ENCODE results near the gene KCNH5. TPM values are rescaled to one million over a fixed set of nuclear protein-coding genes. Genes with fewer than 3 reads are reported as not detected.

The KCNH5 gene
- polyA plus RNA-seq, 2 of the 4 experiments (the other 2 are of a cell fraction), result 0.01 TPM; not detected in 1

- DNase-seq (ENCODE audit: low read depth in 1 of 2, low spot score in 1 of 2) (no peak), FAIRE-seq (no peak), ATAC-seq (no peak)
- Histone ChIP-seq H3K9me3 (no peaks in the 10 kb centered on the region), H3K4me2 (no peak overlapping the region), H3K27ac (no peak overlapping the region), H3K4me1 (no peaks in the 10 kb centered on the region), H3K4me3 (no peak overlapping the region)
- WGBS (ENCODE audit: missing lambda C conversion rate), result 0% methylated on average over 1 of the region's 1 CpG
- CTCF ChIA-PET, result no interaction called here
- POLR2A ChIA-PET, result no interaction called here
- TF ChIP-seq, protein P1, sequence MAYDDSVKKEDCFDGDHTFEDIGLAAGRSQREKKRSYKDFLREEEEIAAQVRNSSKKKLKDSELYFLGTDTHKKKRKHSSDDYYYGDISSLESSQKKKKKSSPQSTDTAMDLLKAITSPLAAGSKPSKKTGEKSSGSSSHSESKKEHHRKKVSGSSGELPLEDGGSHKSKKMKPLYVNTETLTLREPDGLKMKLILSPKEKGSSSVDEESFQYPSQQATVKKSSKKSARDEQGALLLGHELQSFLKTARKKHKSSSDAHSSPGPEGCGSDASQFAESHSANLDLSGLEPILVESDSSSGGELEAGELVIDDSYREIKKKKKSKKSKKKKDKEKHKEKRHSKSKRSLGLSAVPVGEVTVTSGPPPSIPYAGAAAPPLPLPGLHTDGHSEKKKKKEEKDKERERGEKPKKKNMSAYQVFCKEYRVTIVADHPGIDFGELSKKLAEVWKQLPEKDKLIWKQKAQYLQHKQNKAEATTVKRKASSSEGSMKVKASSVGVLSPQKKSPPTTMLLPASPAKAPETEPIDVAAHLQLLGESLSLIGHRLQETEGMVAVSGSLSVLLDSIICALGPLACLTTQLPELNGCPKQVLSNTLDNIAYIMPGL (CRISPR knock-in tag; IDR thresholded peaks at IDR 0.05; ENCODE audit: borderline replicate concordance), result no peak
- no peak for TF ChIP-seq GATA3 (IDR thresholded peaks at IDR 0.05; ENCODE audit: borderline replicate concordance)
These were observed 10.4 kb upstream of the KCNH5 start for GRCh38 chr14:63055631-63056030.

GRCh38 chr14:63051992-63052391 is 6.7 kb upstream of the KCNH5 start:
- H3K9me3 ChIP-seq, result no peaks in the 10 kb centered on the region
- no peak overlapping the region for H3K27ac ChIP-seq
- H3K4me2 ChIP-seq, result no peak overlapping the region
- H3K4me1 ChIP-seq, result no peaks in the 10 kb centered on the region
- DNase-seq (ENCODE audit: low read depth in 1 of 2, low spot score in 1 of 2) (no peak), FAIRE-seq (no peak), ATAC-seq (no peak)
- no peak overlapping the region for H3K4me3 ChIP-seq
- WGBS (ENCODE audit: missing lambda C conversion rate), result 7% methylated on average over 4 of the region's 4 CpGs
- POLR2A ChIA-PET, result no interaction called here
- TF ChIP-seq, protein P2, sequence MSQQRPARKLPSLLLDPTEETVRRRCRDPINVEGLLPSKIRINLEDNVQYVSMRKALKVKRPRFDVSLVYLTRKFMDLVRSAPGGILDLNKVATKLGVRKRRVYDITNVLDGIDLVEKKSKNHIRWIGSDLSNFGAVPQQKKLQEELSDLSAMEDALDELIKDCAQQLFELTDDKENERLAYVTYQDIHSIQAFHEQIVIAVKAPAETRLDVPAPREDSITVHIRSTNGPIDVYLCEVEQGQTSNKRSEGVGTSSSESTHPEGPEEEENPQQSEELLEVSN (IDR thresholded peaks at IDR 0.05; ENCODE audit: borderline replicate concordance, low read depth), result no peak
- TF ChIP-seq KDM5A (IDR thresholded peaks at IDR 0.05), result no peak
- TF ChIP-seq, protein P3, sequence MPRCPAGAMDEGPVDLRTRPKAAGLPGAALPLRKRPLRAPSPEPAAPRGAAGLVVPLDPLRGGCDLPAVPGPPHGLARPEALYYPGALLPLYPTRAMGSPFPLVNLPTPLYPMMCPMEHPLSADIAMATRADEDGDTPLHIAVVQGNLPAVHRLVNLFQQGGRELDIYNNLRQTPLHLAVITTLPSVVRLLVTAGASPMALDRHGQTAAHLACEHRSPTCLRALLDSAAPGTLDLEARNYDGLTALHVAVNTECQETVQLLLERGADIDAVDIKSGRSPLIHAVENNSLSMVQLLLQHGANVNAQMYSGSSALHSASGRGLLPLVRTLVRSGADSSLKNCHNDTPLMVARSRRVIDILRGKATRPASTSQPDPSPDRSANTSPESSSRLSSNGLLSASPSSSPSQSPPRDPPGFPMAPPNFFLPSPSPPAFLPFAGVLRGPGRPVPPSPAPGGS (IDR thresholded peaks at IDR 0.05), result no peak
- TF ChIP-seq EP300 (IDR thresholded peaks at IDR 0.05), result no peak
- TF ChIP-seq FOSL2 (IDR thresholded peaks at IDR 0.05), result no peak
- no peak for TF ChIP-seq FOSL2 (CRISPR knock-in tag; IDR thresholded peaks at IDR 0.05)
- TF ChIP-seq, protein P4, sequence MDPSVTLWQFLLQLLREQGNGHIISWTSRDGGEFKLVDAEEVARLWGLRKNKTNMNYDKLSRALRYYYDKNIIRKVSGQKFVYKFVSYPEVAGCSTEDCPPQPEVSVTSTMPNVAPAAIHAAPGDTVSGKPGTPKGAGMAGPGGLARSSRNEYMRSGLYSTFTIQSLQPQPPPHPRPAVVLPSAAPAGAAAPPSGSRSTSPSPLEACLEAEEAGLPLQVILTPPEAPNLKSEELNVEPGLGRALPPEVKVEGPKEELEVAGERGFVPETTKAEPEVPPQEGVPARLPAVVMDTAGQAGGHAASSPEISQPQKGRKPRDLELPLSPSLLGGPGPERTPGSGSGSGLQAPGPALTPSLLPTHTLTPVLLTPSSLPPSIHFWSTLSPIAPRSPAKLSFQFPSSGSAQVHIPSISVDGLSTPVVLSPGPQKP (IDR thresholded peaks at IDR 0.05; ENCODE audit: low read depth, low read length), result no peak
- no peak for TF ChIP-seq HOXB5 (CRISPR knock-in tag; IDR thresholded peaks at IDR 0.05)
- no peak for TF ChIP-seq PHF8 (IDR thresholded peaks at IDR 0.05; ENCODE audit: borderline replicate concordance, low read depth)
- no peak for TF ChIP-seq RARB (CRISPR knock-in tag; IDR thresholded peaks at IDR 0.05)
- no peak for TF ChIP-seq ZC3H11A (IDR thresholded peaks at IDR 0.05)
- no peak for TF ChIP-seq ZNF302 (CRISPR knock-in tag; IDR thresholded peaks at IDR 0.05)
- TF ChIP-seq KDM1A (IDR thresholded peaks at IDR 0.05; ENCODE audit: low read depth), result no peak
- no peak for TF ChIP-seq ESRRA (IDR thresholded peaks at IDR 0.05; ENCODE audit: borderline replicate concordance, low read length)
- TF ChIP-seq TFCP2L1 (CRISPR knock-in tag; IDR thresholded peaks at IDR 0.05), result no peak
- TF ChIP-seq SMC3 (IDR thresholded peaks at IDR 0.05), result no peak
- TF ChIP-seq HOXA7 (CRISPR knock-in tag; IDR thresholded peaks at IDR 0.05), result no peak
- no peak for TF ChIP-seq HDAC2 (IDR thresholded peaks at IDR 0.05)
- no peak for TF ChIP-seq CHD4 (IDR thresholded peaks at IDR 0.05; ENCODE audit: borderline replicate concordance)
- no peak for TF ChIP-seq CBX2 (IDR thresholded peaks at IDR 0.05; ENCODE audit: borderline replicate concordance, low read depth)
- no peak for TF ChIP-seq NR3C1 (IDR thresholded peaks at IDR 0.05)
- CTCF ChIA-PET, result interaction anchor here (2.3 kb wide), 1 partner anchor 872 kb away, joined by 8 read pairs; no protein-coding TSS in a partner anchor

Data from A549 (cell line).